Activated CD8-positive, alpha-beta T cell treated with anti-CD3 and anti-CD28 coated beads for 36 hours (primary cell): Measurements from ENCODE around the gene PLEKHO2. TPM values are rescaled to one million over a fixed set of nuclear protein-coding genes. Genes with fewer than 3 reads are reported as not detected.
A peak's percentile ranks its signal among the peaks of the same experiment; 100 is the strongest.
"Not testable (repeated sequence)": the region's sequence is repeated elsewhere in the genome, so short reads cannot be mapped to it uniquely, and the experiment has no call there.

Experiments used
- ATAC-seq: fragments of 200-7000 bp; cut with Tn5 transposase; one replicate; pipeline ENCODE4 v1.10.0; 2021; ENCODE audit warnings: mild to moderate bottlenecking, moderate library complexity
- CTCF ChIA-PET: fragments of 350-600 bp; sonication (Branson Sonifier 250); formaldehyde crosslinking; loops from one replicate; lab custom pipeline; 2021; ENCODE audit warnings: antibody characterized with exemption; lab: Charles Lee
- POLR2A ChIA-PET: fragments of 350-600 bp; sonication (Branson Sonifier 250); formaldehyde crosslinking; loops from one replicate; lab custom pipeline; 2021; ENCODE audit warnings: antibody characterized with exemption; lab: Charles Lee
- DNase-seq: peaks from one replicate; pipeline ENCODE4 v3.0.0-alpha.2; 2020
- H3K27ac Mint-ChIP-seq: one replicate; pipeline ENCODE4 v1.8.0; 2021; ENCODE audit warnings: mild to moderate bottlenecking, mixed read lengths
- H3K27me3 Mint-ChIP-seq: one replicate; pipeline ENCODE4 v1.8.0; 2021; ENCODE audit warnings: mixed read lengths
- H3K36me3 Mint-ChIP-seq: one replicate; pipeline ENCODE4 v1.8.0; 2021; ENCODE audit warnings: low read depth, mixed read lengths
- H3K4me1 Mint-ChIP-seq: one replicate; pipeline ENCODE4 v1.8.0; 2021; ENCODE audit warnings: low read depth, mixed read lengths
- H3K4me3 Mint-ChIP-seq: one replicate; pipeline ENCODE4 v1.8.0; 2021; ENCODE audit warnings: mild to moderate bottlenecking, moderate library complexity, mixed read lengths
- H3K9me3 Mint-ChIP-seq: one replicate; pipeline ENCODE4 v1.8.0; 2021; ENCODE audit warnings: mixed read lengths
- intact Hi-C: fragments of 100-400 bp; cut with micrococcal nuclease; formaldehyde crosslinking; loops from one replicate; pipeline ENCODE4 v1.10.0; 2022
- total RNA-seq, 2 experiments: library from RNA; stranded (reverse); gene quantifications; one replicate each; pipeline ENCODE4 v1.2.3, GENCODE V29; 2021
- TF ChIP-seq, protein P1 (sequence below): fragments of 200-600 bp; IDR thresholded peaks from one replicate; pipeline ENCODE4 v1.8.0; 2022; ENCODE audit warnings: antibody characterized with exemption, mild to moderate bottlenecking

Gene PLEKHO2
- total RNA-seq, 2 experiments from 2014 or later = 10.1 to 10.4 TPM

DNA sequence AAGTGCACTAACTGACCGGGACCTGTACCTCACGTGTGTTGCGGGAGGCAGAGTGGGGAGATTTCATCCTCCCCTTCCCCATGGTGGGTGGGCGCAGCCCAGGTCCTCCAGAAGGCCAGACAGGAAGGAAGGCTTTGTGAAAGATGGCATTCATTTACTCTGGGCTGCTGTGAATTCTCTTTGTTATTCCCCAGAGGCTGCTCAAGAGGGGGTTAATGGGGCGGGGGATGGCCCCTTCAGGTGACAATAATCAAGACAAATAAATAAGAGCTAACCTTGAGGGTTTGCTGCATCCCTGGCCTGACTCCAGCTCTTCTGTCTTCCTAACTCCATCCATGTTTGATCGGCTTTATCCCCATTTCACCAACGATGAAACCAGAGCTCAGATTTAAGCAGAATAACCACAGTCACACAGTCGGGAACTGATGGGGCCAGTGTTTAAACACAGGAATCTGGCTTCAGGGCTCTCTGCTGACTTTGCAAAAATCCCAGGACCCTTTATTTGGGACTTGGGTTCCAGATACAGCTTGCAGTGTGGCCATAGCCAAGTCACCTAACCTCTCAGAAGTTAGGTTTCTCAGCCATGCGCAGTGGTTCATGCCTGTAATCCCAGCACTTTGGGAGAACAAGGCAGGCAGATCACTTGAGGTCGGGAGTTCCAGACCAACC lies 32.8 kb upstream of the PLEKHO2 start:
- DNase-seq (no peak), ATAC-seq (no peak)
- Mint-ChIP-seq H3K4me3 (no peak overlapping the region), H3K4me1 (no peaks in the 10 kb centered on the region), H3K9me3 (no peaks in the 10 kb centered on the region), H3K27me3 (no peaks in the 10 kb centered on the region), H3K36me3 (no peaks in the 10 kb centered on the region), H3K27ac (no peak overlapping the region)
- ChIA-PET CTCF (interaction anchor here (0.6 to 5.2 kb wide), 36 partner anchors 8 to 499 kb away, joined by 3 to 106 read pairs (median 5); partner anchors contain the start of gene ANKDD1A), POLR2A (interaction anchor here (0.7 kb wide), 1 partner anchor 30 kb away, joined by 3 read pairs; no protein-coding TSS in a partner anchor)
- TF ChIP-seq, protein P1, sequence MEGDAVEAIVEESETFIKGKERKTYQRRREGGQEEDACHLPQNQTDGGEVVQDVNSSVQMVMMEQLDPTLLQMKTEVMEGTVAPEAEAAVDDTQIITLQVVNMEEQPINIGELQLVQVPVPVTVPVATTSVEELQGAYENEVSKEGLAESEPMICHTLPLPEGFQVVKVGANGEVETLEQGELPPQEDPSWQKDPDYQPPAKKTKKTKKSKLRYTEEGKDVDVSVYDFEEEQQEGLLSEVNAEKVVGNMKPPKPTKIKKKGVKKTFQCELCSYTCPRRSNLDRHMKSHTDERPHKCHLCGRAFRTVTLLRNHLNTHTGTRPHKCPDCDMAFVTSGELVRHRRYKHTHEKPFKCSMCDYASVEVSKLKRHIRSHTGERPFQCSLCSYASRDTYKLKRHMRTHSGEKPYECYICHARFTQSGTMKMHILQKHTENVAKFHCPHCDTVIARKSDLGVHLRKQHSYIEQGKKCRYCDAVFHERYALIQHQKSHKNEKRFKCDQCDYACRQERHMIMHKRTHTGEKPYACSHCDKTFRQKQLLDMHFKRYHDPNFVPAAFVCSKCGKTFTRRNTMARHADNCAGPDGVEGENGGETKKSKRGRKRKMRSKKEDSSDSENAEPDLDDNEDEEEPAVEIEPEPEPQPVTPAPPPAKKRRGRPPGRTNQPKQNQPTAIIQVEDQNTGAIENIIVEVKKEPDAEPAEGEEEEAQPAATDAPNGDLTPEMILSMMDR = no peak
- intact Hi-C loops = no loop called here

DNA sequence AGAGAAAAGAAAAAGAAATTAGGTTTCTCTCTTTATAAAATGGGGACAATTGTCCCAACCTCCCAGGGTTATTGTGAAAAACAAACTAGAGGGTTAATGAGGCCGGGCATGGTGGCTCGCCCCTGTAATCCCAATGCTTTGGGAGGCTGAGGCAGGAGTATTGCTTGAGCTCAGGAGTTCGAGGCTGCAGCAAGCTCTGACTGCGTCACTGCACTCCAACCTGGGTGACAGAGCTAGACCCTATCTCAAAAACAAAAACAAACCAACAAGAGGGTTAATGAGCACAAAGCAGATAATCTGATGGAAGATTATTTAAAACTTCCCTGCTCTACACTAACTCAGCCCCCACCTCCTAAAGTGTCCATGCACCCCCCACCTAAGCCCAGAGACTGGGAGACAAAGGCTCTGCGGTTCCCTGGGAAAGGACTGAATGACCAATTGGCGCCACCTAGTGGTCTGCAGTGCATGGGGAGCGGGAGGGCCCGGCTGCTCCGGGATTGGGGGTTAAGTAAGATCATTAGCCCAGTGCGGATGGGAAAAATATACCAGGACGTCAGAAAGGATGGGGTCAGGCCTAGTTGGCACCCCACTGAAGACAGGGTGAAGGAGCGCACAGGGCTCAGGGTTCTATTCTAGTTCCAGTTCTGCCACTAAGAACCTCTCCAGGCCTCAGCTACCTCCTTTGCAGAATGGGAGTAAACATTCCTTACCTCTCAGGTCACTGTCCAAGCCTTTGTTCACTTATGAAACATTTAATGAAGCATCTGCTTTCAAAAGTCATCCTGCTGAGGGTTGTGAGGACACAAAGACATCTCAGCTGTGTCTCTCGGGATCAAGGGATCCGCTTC lies 31.8 kb upstream of the PLEKHO2 start:
- H3K27me3 Mint-ChIP-seq = no peaks in the 10 kb centered on the region
- no peak overlapping the region for H3K4me3 Mint-ChIP-seq
- ATAC-seq (peak; percentile 80), DNase-seq (peak; percentile 84)
- intact Hi-C loops = loop anchor here (5.0 kb wide), 1 partner anchor 78 kb away; no protein-coding TSS in a partner anchor
- H3K27ac Mint-ChIP-seq = no peak overlapping the region
- CTCF ChIA-PET = interaction anchor here (0.6 to 5.2 kb wide), 56 partner anchors 9 to 500 kb away, joined by 3 to 106 read pairs (median 4); partner anchors contain the start of gene ANKDD1A
- POLR2A ChIA-PET = interaction anchor here (0.6 to 0.7 kb wide), 3 partner anchors 31 to 128 kb away, joined by 3 read pairs; no protein-coding TSS in a partner anchor
- H3K9me3 Mint-ChIP-seq = no peaks in the 10 kb centered on the region
- H3K4me1 Mint-ChIP-seq = no peaks in the 10 kb centered on the region
- TF ChIP-seq, protein P1 = peak; percentile 98
- no peaks in the 10 kb centered on the region for H3K36me3 Mint-ChIP-seq

DNA sequence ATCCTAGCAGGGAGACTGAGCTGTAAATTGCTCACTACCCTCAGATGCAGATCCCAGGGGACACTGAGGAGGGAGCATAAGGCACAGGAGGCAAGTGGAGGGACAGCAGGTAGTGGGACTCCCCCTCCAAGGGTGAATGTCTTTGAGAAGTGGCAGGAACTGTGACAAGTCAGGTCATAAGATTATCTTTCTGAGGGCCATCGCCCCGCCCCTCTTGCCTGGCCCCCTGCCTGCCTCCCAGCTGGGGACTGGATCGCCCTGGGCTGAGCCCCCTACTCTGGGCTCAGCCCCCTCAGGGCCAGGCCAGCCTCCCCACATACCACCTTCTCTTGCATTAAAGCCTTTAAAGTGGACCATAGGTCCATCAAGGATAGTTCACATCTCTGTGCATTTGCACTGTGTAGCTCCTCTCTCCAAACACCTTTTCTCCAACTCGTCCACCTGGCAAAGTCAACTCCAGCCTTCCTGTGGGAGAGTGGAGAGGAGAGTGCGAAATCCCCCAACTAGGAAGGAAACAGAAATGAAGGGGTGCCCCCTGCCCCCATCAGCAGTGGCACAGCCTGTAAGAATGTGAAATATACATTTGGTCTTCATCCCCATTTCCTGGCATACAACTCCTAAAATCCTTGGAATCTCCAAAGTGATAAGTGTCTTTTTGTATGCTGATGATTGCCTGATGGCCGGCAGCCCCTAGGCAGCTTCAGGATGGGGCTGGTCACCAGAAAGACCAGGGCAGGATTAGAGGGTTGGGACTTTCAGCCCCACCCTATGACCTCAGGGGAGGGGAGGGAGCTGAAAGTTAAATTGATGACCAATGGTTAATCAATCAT lies 31.0 kb upstream of the PLEKHO2 start:
- Mint-ChIP-seq H3K4me1 (no peaks in the 10 kb centered on the region), H3K4me3 (no peak overlapping the region), H3K27ac (no peak overlapping the region), H3K36me3 (no peaks in the 10 kb centered on the region), H3K27me3 (no peaks in the 10 kb centered on the region), H3K9me3 (no peaks in the 10 kb centered on the region)
- ATAC-seq = no peak
- no peak for DNase-seq
- ChIA-PET CTCF (interaction anchor here (0.7 to 5.2 kb wide), 43 partner anchors 9 to 291 kb away, joined by 3 to 106 read pairs (median 4); no protein-coding TSS in a partner anchor), POLR2A (interaction anchor here (0.7 kb wide), 1 partner anchor 102 kb away, joined by 3 read pairs; no protein-coding TSS in a partner anchor)
- TF ChIP-seq, protein P1 = no peak
- intact Hi-C loops = loop anchor here (5.0 kb wide), 1 partner anchor 78 kb away; no protein-coding TSS in a partner anchor

DNA sequence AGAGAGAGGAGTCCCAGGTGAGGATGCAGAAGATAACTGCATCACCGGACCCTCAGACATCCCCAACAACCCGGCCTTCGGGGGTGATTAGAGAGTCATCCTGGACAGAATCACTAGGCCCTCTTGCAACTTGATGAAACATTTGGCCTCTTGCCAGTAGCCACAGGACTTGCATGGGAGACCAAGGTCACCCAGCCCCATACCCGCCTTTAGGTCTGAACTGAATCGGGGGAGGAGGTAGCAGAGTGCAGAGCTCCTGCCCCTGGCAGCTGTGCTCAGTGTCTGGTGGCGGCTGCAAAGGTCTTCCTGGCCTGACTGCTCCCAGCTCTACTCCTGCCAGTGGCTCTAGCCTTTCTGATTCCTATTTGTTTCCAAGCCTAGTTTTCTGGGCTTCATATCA lies 28.6 kb upstream of the PLEKHO2 start:
- Mint-ChIP-seq H3K27me3 (no peaks in the 10 kb centered on the region), H3K4me3 (no peak overlapping the region), H3K9me3 (no peaks in the 10 kb centered on the region), H3K27ac (no peak overlapping the region), H3K4me1 (no peaks in the 10 kb centered on the region), H3K36me3 (no peaks in the 10 kb centered on the region)
- DNase-seq (no peak), ATAC-seq (no peak)
- POLR2A ChIA-PET = no interaction called here
- CTCF ChIA-PET = interaction anchor here (1.6 kb wide), 1 partner anchor 86 kb away, joined by 4 read pairs; no protein-coding TSS in a partner anchor
- intact Hi-C loops = loop anchor here (5.0 kb wide), 1 partner anchor 81 kb away; no protein-coding TSS in a partner anchor
- TF ChIP-seq, protein P1 = no peak

DNA sequence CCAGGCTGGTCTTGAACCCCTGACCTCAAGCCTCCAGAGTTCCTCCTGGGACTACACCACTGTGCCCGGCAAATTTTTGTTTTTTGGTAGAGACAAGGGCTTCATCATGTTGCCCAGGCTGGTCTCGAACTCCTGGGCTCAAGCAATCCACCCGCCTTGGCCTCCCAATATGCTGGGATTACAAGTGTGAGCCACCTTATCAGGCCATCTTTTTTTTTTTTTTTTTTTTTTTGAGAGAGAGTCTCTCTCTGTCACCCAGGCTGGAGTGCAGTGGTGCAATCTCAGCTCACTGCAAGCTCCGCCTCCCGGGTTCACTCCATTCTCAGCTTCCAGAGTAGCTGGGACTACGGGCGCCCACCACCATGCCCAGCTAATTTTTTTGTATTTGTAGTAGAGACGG lies 27.4 kb upstream of the PLEKHO2 start:
- CTCF ChIA-PET = interaction anchor here (0.9 to 1.6 kb wide), 2 partner anchors 64 to 87 kb away, joined by 4 read pairs; no protein-coding TSS in a partner anchor
- DNase-seq, H3K36me3 Mint-ChIP-seq, H3K27ac Mint-ChIP-seq, ATAC-seq, H3K9me3 Mint-ChIP-seq, H3K4me3 Mint-ChIP-seq, POLR2A ChIA-PET, H3K4me1 Mint-ChIP-seq, H3K27me3 Mint-ChIP-seq: not testable (repeated sequence)
- intact Hi-C loops = loop anchor here (5.0 kb wide), 1 partner anchor 82 kb away; no protein-coding TSS in a partner anchor

DNA sequence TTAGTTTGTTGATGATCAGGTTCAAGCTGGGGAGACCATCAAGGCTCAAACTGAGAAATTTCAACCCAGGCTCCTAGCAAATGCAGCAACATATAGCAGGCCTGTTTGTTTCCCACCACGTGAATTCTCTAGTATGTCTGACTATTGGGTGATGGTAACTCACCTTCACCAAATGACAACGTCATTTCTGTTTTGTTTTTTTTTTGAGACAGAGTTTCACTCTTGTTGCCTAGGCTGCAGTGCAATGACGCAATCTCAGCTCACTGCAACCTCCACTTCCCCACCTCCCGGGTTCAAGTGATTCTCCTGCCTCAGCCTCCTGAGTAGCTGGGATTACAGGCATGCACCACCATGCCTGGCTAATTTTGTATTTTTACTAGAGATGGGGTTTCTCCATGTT lies 26.8 kb upstream of the PLEKHO2 start:
- DNase-seq, H3K9me3 Mint-ChIP-seq, ATAC-seq, H3K27me3 Mint-ChIP-seq, H3K4me3 Mint-ChIP-seq, H3K27ac Mint-ChIP-seq, H3K36me3 Mint-ChIP-seq, H3K4me1 Mint-ChIP-seq, POLR2A ChIA-PET: not testable (repeated sequence)
- intact Hi-C loops = loop anchor here (5.0 kb wide), 1 partner anchor 83 kb away; no protein-coding TSS in a partner anchor
- CTCF ChIA-PET = interaction anchor here (0.8 to 1.7 kb wide), 3 partner anchors 21 to 128 kb away, joined by 3 to 5 read pairs (median 4); no protein-coding TSS in a partner anchor
